PFSK-1 (cell line): Measurements from ENCODE around the gene TRIM32.

Experiments used
- TAF1 ChIP-seq: IDR thresholded peaks from 2 replicates; pipeline ENCODE4 v1.6.1; 2012; ENCODE audit warnings: low read length, control low read depth, borderline replicate concordance; ENCODE audit not compliant: insufficient read depth
- TF ChIP-seq, protein P1 (sequence below), 2 experiments: IDR thresholded peaks; 2 replicates each; pipeline versions ENCODE4 v1.6.1 to v1.8.0; 2011 to 2012; ENCODE audit warnings: low read depth in 2 of 2, low read length in 2 of 2, control low read depth in 1 of 2, inconsistent platforms in 1 of 2, mild to moderate bottlenecking in 1 of 2, moderate library complexity in 1 of 2; ENCODE audit not compliant: insufficient read depth in 1 of 2

DNA sequence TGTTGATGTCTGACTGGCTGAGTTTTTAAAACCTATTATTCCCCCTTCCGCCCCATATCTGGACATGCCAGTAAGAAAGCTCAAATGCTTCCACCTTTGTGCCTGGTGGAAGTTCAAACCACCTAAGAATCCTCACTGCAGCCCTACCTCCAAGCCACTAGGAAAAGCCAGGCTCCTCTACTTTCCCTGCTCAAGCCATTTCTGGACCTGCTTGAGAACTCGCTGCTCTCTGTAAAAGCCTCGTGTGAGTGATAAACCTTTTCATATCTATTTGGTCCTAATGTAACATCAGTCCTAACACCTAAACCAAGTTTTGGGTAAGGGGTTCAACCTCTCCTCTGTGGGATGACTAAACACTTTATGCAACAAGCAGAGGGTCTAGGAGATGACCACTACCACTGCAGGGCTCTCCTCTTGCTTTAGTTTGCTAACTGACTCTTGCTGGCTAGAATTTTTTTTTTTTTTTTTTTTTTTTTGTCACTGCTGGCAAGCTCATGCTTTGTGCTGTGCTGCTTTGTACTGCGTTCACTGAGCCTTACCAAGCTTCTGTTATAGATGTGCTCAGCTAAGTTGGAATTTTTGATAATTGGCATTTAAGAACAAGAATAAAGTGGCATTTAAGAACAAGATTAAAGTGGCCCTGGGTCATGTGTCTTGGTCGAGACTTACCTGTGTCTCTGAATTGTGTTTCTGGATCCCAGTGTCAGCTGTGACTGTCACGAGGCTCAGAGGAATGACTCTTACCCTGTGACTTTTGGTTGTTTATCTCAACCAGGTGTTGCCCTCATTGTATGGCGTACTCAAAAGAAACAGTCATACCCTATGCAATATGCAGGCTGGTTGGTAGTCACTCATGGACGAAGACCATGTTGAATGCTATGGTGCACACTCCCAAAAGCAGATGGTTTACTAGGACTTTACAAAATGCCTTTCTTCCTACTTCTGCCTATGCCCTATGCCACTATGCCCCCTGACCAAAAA lies 19.5 kb downstream of the TRIM32 start:
- TF ChIP-seq TAF1, result no peak
- TF ChIP-seq, protein P1, sequence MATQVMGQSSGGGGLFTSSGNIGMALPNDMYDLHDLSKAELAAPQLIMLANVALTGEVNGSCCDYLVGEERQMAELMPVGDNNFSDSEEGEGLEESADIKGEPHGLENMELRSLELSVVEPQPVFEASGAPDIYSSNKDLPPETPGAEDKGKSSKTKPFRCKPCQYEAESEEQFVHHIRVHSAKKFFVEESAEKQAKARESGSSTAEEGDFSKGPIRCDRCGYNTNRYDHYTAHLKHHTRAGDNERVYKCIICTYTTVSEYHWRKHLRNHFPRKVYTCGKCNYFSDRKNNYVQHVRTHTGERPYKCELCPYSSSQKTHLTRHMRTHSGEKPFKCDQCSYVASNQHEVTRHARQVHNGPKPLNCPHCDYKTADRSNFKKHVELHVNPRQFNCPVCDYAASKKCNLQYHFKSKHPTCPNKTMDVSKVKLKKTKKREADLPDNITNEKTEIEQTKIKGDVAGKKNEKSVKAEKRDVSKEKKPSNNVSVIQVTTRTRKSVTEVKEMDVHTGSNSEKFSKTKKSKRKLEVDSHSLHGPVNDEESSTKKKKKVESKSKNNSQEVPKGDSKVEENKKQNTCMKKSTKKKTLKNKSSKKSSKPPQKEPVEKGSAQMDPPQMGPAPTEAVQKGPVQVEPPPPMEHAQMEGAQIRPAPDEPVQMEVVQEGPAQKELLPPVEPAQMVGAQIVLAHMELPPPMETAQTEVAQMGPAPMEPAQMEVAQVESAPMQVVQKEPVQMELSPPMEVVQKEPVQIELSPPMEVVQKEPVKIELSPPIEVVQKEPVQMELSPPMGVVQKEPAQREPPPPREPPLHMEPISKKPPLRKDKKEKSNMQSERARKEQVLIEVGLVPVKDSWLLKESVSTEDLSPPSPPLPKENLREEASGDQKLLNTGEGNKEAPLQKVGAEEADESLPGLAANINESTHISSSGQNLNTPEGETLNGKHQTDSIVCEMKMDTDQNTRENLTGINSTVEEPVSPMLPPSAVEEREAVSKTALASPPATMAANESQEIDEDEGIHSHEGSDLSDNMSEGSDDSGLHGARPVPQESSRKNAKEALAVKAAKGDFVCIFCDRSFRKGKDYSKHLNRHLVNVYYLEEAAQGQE (IDR thresholded peaks at IDR 0.05; ENCODE audit: insufficient read depth in 1 of 2, low read depth in 2 of 2, low read length in 2 of 2), result no peak
